H1 (cell line): Measurements from ENCODE around the gene SYNPO. TPM values are rescaled to one million over a fixed set of nuclear protein-coding genes. Genes with fewer than 3 reads are reported as not detected.

Experiments
- CTCF ChIA-PET: fragments of 300-600 bp; sonication (Branson Sonifier 250); formaldehyde crosslinking; loops from one replicate; lab custom pipeline; 2021; ENCODE audit not compliant: partially characterized antibody; lab: Charles Lee
- POLR2A ChIA-PET: fragments of 300-600 bp; sonication (Branson Sonifier 250); formaldehyde crosslinking; loops from one replicate; lab custom pipeline; 2021; ENCODE audit warnings: inconsistent platforms; ENCODE audit not compliant: partially characterized antibody; lab: Charles Lee
- DNase-seq, 2 experiments: peaks; one replicate each; pipeline versions ENCODE4 v3.0.0 to v3.0.0-alpha.2; 2010 to 2022; ENCODE audit warnings: low spot score in 2 of 2, low read depth in 1 of 2, mixed read lengths in 1 of 2
- FAIRE-seq: peaks from 2 replicates; lab custom pipeline; 2011; peaks lifted over from hg19 to GRCh38; lab: Jason Lieb, UNC
- H2AFZ ChIP-seq: 2 replicates; pipeline ENCODE4 v1.8.1; 2012; ENCODE audit warnings: low read length, inconsistent platforms
- H2AK5ac ChIP-seq: 2 replicates; pipeline ENCODE4 v1.6.1; 2013; ENCODE audit warnings: low read depth, low read length
- H2BK120ac ChIP-seq: replicated peaks from 2 replicates; pipeline ENCODE3; 2013; ENCODE audit warnings: low read depth, low read length, inconsistent platforms
- H2BK12ac ChIP-seq: 2 replicates; pipeline ENCODE4 v1.6.1; 2013; ENCODE audit warnings: low read depth, low read length
- H2BK15ac ChIP-seq: 2 replicates; pipeline ENCODE4 v1.6.1; 2013; ENCODE audit warnings: low read length
- H2BK20ac ChIP-seq: 2 replicates; pipeline ENCODE4 v1.6.1; 2013; ENCODE audit warnings: low read length
- H2BK5ac ChIP-seq: 2 replicates; pipeline ENCODE4 v1.6.1; 2013; ENCODE audit warnings: low read depth, low read length
- H3K14ac ChIP-seq: 2 replicates; pipeline ENCODE4 v1.6.1; 2013; ENCODE audit warnings: inconsistent platforms; ENCODE audit not compliant: insufficient read length
- H3K18ac ChIP-seq: 2 replicates; pipeline ENCODE4 v1.6.1; 2013; ENCODE audit warnings: low read length; ENCODE audit errors: extremely low read depth
- H3K23ac ChIP-seq: 2 replicates; pipeline ENCODE4 v1.6.1; 2013; ENCODE audit warnings: inconsistent platforms; ENCODE audit not compliant: insufficient read length
- H3K23me2 ChIP-seq: 2 replicates; pipeline ENCODE4 v1.6.1; 2013; ENCODE audit warnings: low read depth, low read length
- H3K27ac ChIP-seq: 2 replicates; pipeline ENCODE4 v1.6.1; 2011; ENCODE audit warnings: low read depth, low read length, inconsistent platforms
- H3K27me3 ChIP-seq, 4 experiments: replicated peaks in 1 of 4; 1 replicate in 1 of 4; 2 replicates in 3 of 4; pipeline versions ENCODE4 v1.6.1 to v1.8.1; 2011 to 2013; ENCODE audit warnings: low read length in 3 of 4, mild to moderate bottlenecking in 3 of 4, inconsistent platforms in 2 of 4, mixed read lengths in 2 of 4, moderate library complexity in 1 of 4; ENCODE audit not compliant: control insufficient read depth in 3 of 4, insufficient read depth in 3 of 4; ENCODE audit errors: extremely low read depth in 1 of 4
- H3K36me3 ChIP-seq, 4 experiments: 2 replicates each; pipeline versions ENCODE4 v1.6.1 to v1.8.1; 2011 to 2013; ENCODE audit warnings: mild to moderate bottlenecking in 4 of 4, low read length in 3 of 4, moderate library complexity in 2 of 4, control low read depth in 1 of 4, inconsistent platforms in 1 of 4; ENCODE audit not compliant: insufficient read depth in 4 of 4, control insufficient read depth in 2 of 4
- H3K4ac ChIP-seq: replicated peaks from 2 replicates; pipeline ENCODE3; 2013; ENCODE audit warnings: low read length, low read depth, mixed read lengths, inconsistent platforms; ENCODE audit not compliant: insufficient read length
- H3K4me1 ChIP-seq, 4 experiments: replicated peaks in 1 of 4; 1 replicate in 1 of 4; 2 replicates in 3 of 4; pipeline versions ENCODE4 v1.6.1 to v1.8.1; 2011 to 2013; ENCODE audit warnings: low read length in 3 of 4, inconsistent platforms in 2 of 4, mixed read lengths in 1 of 4; ENCODE audit not compliant: insufficient read depth in 4 of 4, control insufficient read depth in 3 of 4
- H3K4me2 ChIP-seq, 2 experiments: 2 replicates each; pipeline versions ENCODE4 v1.6.1 to v1.8.1; 2011 to 2013; ENCODE audit warnings: low read depth in 2 of 2, low read length in 2 of 2, control low read depth in 1 of 2, inconsistent platforms in 1 of 2, mild to moderate bottlenecking in 1 of 2; ENCODE audit not compliant: insufficient read depth in 1 of 2
- H3K4me3 ChIP-seq, 4 experiments: fragments of 200-600, 300-600 bp in 1 of 4; sonication (generic), shearing (Covaris generic), sonication (Bioruptor Twin) in 1 of 4; 2 replicates each; pipeline versions ENCODE4 v1.5.1 to v1.8.1; 2011 to 2016; ENCODE audit warnings: low read length in 4 of 4, low read depth in 3 of 4, control low read depth in 2 of 4, inconsistent platforms in 2 of 4, mild to moderate bottlenecking in 2 of 4, mixed read lengths in 1 of 4, moderate library complexity in 1 of 4; ENCODE audit not compliant: insufficient read depth in 2 of 4; ENCODE audit errors: extremely low read depth in 1 of 4
- H3K56ac ChIP-seq: replicated peaks from 2 replicates; pipeline ENCODE3; 2013; ENCODE audit warnings: low read depth, mild to moderate bottlenecking, mixed read lengths, low read length, inconsistent platforms; ENCODE audit not compliant: insufficient read length
- H3K79me1 ChIP-seq: 2 replicates; pipeline ENCODE4 v1.6.1; 2013; ENCODE audit warnings: low read depth, low read length, control low read depth
- H3K79me2 ChIP-seq, 2 experiments: 2 replicates each; pipeline versions ENCODE4 v1.6.1 to v1.8.1; 2012 to 2013; ENCODE audit warnings: low read length in 2 of 2, mild to moderate bottlenecking in 2 of 2, inconsistent platforms in 1 of 2; ENCODE audit not compliant: insufficient read depth in 2 of 2, control insufficient read depth in 1 of 2
- H3K9ac ChIP-seq, 4 experiments: replicated peaks in 1 of 4; 1 replicate in 1 of 4; 2 replicates in 3 of 4; pipeline versions ENCODE4 v1.6.1 to v1.8.1; 2011 to 2013; ENCODE audit warnings: low read depth in 3 of 4, low read length in 3 of 4, control low read depth in 2 of 4, mild to moderate bottlenecking in 2 of 4, moderate library complexity in 2 of 4, inconsistent platforms in 1 of 4; ENCODE audit errors: extremely low read depth in 1 of 4
- H3K9me3 ChIP-seq, 2 experiments: 2 replicates each; pipeline versions ENCODE4 v1.6.1 to v1.8.1; 2012 to 2013; ENCODE audit warnings: mild to moderate bottlenecking in 2 of 2, moderate library complexity in 2 of 2, control low read depth in 1 of 2, inconsistent platforms in 1 of 2, low read depth in 1 of 2, low read length in 1 of 2, mixed read lengths in 1 of 2; ENCODE audit not compliant: insufficient read depth in 2 of 2
- H4K20me1 ChIP-seq, 2 experiments: replicated peaks in 1 of 2; 2 replicates each; pipeline versions ENCODE3 to v1.8.1; 2011 to 2013; ENCODE audit warnings: inconsistent platforms in 2 of 2, low read length in 2 of 2, mild to moderate bottlenecking in 1 of 2; ENCODE audit not compliant: insufficient read depth in 2 of 2, control insufficient read depth in 1 of 2
- H4K5ac ChIP-seq: 2 replicates; pipeline ENCODE4 v1.6.1; 2013; ENCODE audit warnings: low read length, low read depth, mixed read lengths, inconsistent platforms; ENCODE audit not compliant: insufficient read length
- H4K8ac ChIP-seq: 2 replicates; pipeline ENCODE4 v1.8.0; 2013; ENCODE audit warnings: mild to moderate bottlenecking, moderate library complexity, low read length, inconsistent platforms; ENCODE audit not compliant: insufficient read depth; ENCODE audit errors: extremely low read depth
- H4K91ac ChIP-seq: replicated peaks from 2 replicates; pipeline ENCODE3; 2013; ENCODE audit warnings: low read length, mixed read lengths, inconsistent platforms; ENCODE audit not compliant: insufficient read length
- CHD1 ChIP-seq: IDR thresholded peaks from 2 replicates; pipeline ENCODE4 v1.6.1; 2012; ENCODE audit warnings: low read depth, low read length, improper control_type of control experiment
- CHD2 ChIP-seq: IDR thresholded peaks from 2 replicates; pipeline ENCODE4 v1.6.1; 2012; ENCODE audit warnings: low read length, improper control_type of control experiment
- GTF2F1 ChIP-seq: IDR thresholded peaks from 2 replicates; pipeline ENCODE4 v1.6.1; 2012; ENCODE audit warnings: low read depth, low read length, improper control_type of control experiment, borderline replicate concordance
- KDM4A ChIP-seq: IDR thresholded peaks from one replicate; pipeline ENCODE4 v1.7.1; 2012; ENCODE audit warnings: low read depth, mild to moderate bottlenecking, moderate library complexity, low read length, inconsistent platforms; ENCODE audit not compliant: severe bottlenecking
- NANOG ChIP-seq: IDR thresholded peaks from 2 replicates; pipeline ENCODE4 v1.6.1; 2011; ENCODE audit warnings: low read length, low read depth, mild to moderate bottlenecking, inconsistent platforms; ENCODE audit not compliant: insufficient read depth, poor library complexity, severe bottlenecking
- POU5F1 ChIP-seq: IDR thresholded peaks from 2 replicates; pipeline ENCODE4 v1.6.1; 2011; ENCODE audit warnings: low read depth, mild to moderate bottlenecking, low read length, moderate library complexity
- RBBP5 ChIP-seq: IDR thresholded peaks from 2 replicates; pipeline ENCODE4 v1.7.1; 2012; ENCODE audit warnings: low read depth, mild to moderate bottlenecking, inconsistent platforms, low read length, moderate library complexity, borderline replicate concordance
- RFX5 ChIP-seq: IDR thresholded peaks from 2 replicates; pipeline ENCODE4 v1.6.1; 2011; ENCODE audit warnings: low read depth, low read length, improper control_type of control experiment, borderline replicate concordance
- WGBS, 2 experiments: shearing (Covaris generic) in 1 of 2; methylation state at CpG; one replicate each; pipeline versions ENCODE4 v1.1.6 to v1.1.7; 2013 to 2015; ENCODE audit warnings: low lambda C conversion rate in 2 of 2, mixed read lengths in 2 of 2, inconsistent platforms in 1 of 2, low coverage in 1 of 2, missing lambda C conversion rate in 1 of 2; ENCODE audit not compliant: insufficient replicate concordance in 2 of 2, insufficient coverage in 1 of 2, insufficient read length in 1 of 2; ENCODE audit errors: extremely low coverage in 1 of 2, missing lambda C conversion rate in 1 of 2; 5-methylcytosine and 5-hydroxymethylcytosine counted together
- polyA plus RNA-seq, 7 experiments: library from polyadenylated mRNA; depleted of rRNA in 3 of 7; stranded (reverse) in 5 of 7; unstranded in 2 of 7; fragments of >200 nt in 5 of 7; fragments of 200-250 nt in 2 of 7; gene quantifications; 1 replicate in 5 of 7; 2 replicates in 1 of 7; 4 replicates in 1 of 7; pipeline versions ENCODE4 v1.2.1 to v1.2.3, GENCODE V29; 2011 to 2013; ENCODE audit warnings: missing spikeins in 2 of 7, mixed read lengths in 2 of 7
- total RNA-seq: library from RNA; stranded (reverse); fragmentation: NEBNext Ultra II Directional; extraction: Animal tissue kit (Norgen Biotek cat#: 25700); gene quantifications from 2 replicates; pipeline ENCODE4 v1.2.1, GENCODE V29; 2021
- TF ChIP-seq, protein P1 (sequence below), 3 experiments: IDR thresholded peaks; 1 replicate in 2 of 3; 2 replicates in 1 of 3; pipeline versions ENCODE4 v1.5.1 to v1.6.1; 2011; ENCODE audit warnings: low read length in 3 of 3, mild to moderate bottlenecking in 3 of 3, inconsistent platforms in 2 of 3, low read depth in 1 of 3, moderate library complexity in 1 of 3; ENCODE audit not compliant: insufficient read depth in 1 of 3; ENCODE audit errors: control extremely low read depth in 1 of 3

The SYNPO gene
- total and polyA plus RNA-seq, 2 of the 8 experiments (the other 6 are each of a cell fraction or from before 2014, with no cell fraction given) = 2.3 TPM

DNA sequence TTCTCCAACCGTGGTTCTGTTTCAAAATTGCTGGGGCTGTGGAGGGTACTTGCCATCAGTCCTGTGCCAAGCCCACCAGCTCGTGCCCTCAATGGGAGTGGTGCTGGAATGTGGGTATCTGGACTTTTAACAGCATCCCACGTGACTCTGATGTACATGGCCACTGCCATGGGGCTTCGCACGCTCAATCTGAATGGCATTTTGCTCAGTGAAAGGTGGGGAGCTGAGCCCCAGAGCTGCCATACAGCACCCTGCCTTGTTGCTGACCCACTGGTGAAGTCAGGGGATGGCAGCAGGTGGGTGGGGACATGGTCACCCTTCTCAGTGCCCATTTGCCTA, 16.6 kb upstream of the SYNPO start:
- Histone ChIP-seq H2AK5ac (peak overlapping the region; percentile 82; the same call in 1 of the 2 replicates), H4K20me1 (no peaks in the 10 kb centered on the region), H2BK12ac (peak overlapping the region; percentile 7; the same call in 1 of the 2 replicates), H2BK120ac (no peak overlapping the region), H3K56ac (no peak overlapping the region), H4K8ac (no peak overlapping the region; the same call in 1 of the 2 replicates), H3K14ac (no peak overlapping the region), H3K79me1 (no peaks in the 10 kb centered on the region), H3K4ac (no peak overlapping the region), H3K9ac (no peak overlapping the region), H3K79me2 (no peaks in the 10 kb centered on the region), H2AFZ (0 out of 2 replicates have a peak overlapping the region, but pooled peaks have one; percentile 83), H2BK5ac (0 out of 2 replicates have a peak overlapping the region, but pooled peaks have one; percentile 44), H3K23ac (no peak overlapping the region), H3K36me3 (no peaks in the 10 kb centered on the region), H3K18ac (no peak overlapping the region), H3K4me3 (peak overlapping the region in 1 of 4 experiments; percentile 59; a peak in 2 of 8 replicates), H3K27me3 (peaks cover 0 to 25% (median 22%) of the 10 kb centered on the region in 4 experiments; a peak in 5 of 7 replicates), H2BK20ac (peak overlapping the region; percentile 80; the same call in 1 of the 2 replicates), H4K91ac (peak overlapping the region; percentile 46), H3K23me2 (peaks cover 9% of the 10 kb centered on the region), H3K4me1 (peaks cover 3 to 28% (median 13%) of the 10 kb centered on the region in 4 experiments), H3K4me2 (peak overlapping the region; percentile 70 to 94), H2BK15ac (no peak overlapping the region; the same call in 1 of the 2 replicates), H4K5ac (no peak overlapping the region), H3K9me3 (no peaks in the 10 kb centered on the region), H3K27ac (no peak overlapping the region)
- POLR2A ChIA-PET = no interaction called here
- CTCF ChIA-PET = interaction anchor here (0.6 to 10.4 kb wide), 3 partner anchors 12 to 823 kb away, joined by 3 to 72 read pairs (median 3); no protein-coding TSS in a partner anchor
- no peak for FAIRE-seq
- DNase-seq = no peak
- 85% methylated on average over 5 of the region's 5 CpGs; no CpG with 5 or more reads in 1 of the 2 experiments for WGBS, 2 experiments
- TF ChIP-seq KDM4A (no peak), RBBP5 (no peak), CHD1 (no peak), GTF2F1 (no peak), RFX5 (no peak), NANOG (no peak), POU5F1 (no peak), CHD2 (no peak)
- TF ChIP-seq, protein P1, sequence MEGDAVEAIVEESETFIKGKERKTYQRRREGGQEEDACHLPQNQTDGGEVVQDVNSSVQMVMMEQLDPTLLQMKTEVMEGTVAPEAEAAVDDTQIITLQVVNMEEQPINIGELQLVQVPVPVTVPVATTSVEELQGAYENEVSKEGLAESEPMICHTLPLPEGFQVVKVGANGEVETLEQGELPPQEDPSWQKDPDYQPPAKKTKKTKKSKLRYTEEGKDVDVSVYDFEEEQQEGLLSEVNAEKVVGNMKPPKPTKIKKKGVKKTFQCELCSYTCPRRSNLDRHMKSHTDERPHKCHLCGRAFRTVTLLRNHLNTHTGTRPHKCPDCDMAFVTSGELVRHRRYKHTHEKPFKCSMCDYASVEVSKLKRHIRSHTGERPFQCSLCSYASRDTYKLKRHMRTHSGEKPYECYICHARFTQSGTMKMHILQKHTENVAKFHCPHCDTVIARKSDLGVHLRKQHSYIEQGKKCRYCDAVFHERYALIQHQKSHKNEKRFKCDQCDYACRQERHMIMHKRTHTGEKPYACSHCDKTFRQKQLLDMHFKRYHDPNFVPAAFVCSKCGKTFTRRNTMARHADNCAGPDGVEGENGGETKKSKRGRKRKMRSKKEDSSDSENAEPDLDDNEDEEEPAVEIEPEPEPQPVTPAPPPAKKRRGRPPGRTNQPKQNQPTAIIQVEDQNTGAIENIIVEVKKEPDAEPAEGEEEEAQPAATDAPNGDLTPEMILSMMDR (IDR thresholded peaks at IDR 0.05; ENCODE audit: control extremely low read depth in 1 of 3, insufficient read depth in 1 of 3, low read depth in 1 of 3, low read length in 3 of 3) = no peak
